Measurements from ENCODE around the gene SCUBE3. TPM values are rescaled to one million over a fixed set of nuclear protein-coding genes. Genes with fewer than 3 reads are reported as not detected.

Gene SCUBE3
- total RNA-seq, 1 experiment from 2014 or later, result 0.06 TPM

GRCh38 chr6:35299674-35300073 lies 85.9 kb downstream of the SCUBE3 start:
- no peak for DNase-seq (ENCODE audit: low read depth)

GRCh38 chr6:35300848-35301247 lies 87.1 kb downstream of the SCUBE3 start:
- no peak for DNase-seq (ENCODE audit: low read depth)

Other genes with a start within 250 kb of the SCUBE3 start
- 0.23 and 0.32 TPM in 2 replicates for gene TCP11, start 72.6 kb upstream of the SCUBE3 start, total RNA-seq (2014; rRNA removed)
- 22.2 and 26.8 TPM in 2 replicates for gene ZNF76, start 45.8 kb downstream of the SCUBE3 start, total RNA-seq (2014; rRNA removed)
- 0.06 and 0.13 TPM in 2 replicates for gene DEF6, start 83.9 kb downstream of the SCUBE3 start, total RNA-seq (2014; rRNA removed)
- 9.5 and 11.0 TPM in 2 replicates for gene PPARD, start 128.6 kb downstream of the SCUBE3 start, total RNA-seq (2014; rRNA removed)
- gene FANCE, start 238.4 kb downstream of the SCUBE3 start, total RNA-seq (2014; rRNA removed), result 12.8 and 14.6 TPM in 2 replicates

Measured in LHCN-M2 (cell line).